ENCODE data around the gene TMTC2.

Gene TMTC2

GRCh38 chr12:82937151-82937550 lies 250.4 kb downstream of the TMTC2 start:
- FAIRE-seq (no peak), DNase-seq (ENCODE audit: insufficient read length, low spot score) (no peak)

GRCh38 chr12:82942521-82942920 lies 255.8 kb downstream of the TMTC2 start:
- DNase-seq (ENCODE audit: insufficient read length, low spot score) (no peak), FAIRE-seq (no peak)

GRCh38 chr12:82942991-82943401 lies 256.3 kb downstream of the TMTC2 start:
- no peak for DNase-seq (ENCODE audit: insufficient read length, low spot score)
- no peak for FAIRE-seq

GRCh38 chr12:82948491-82948890 lies 261.8 kb downstream of the TMTC2 start:
- no peak for FAIRE-seq

GRCh38 chr12:82950356-82950755 lies 263.6 kb downstream of the TMTC2 start:
- FAIRE-seq (no peak), DNase-seq (ENCODE audit: insufficient read length, low spot score) (no peak)

More at GRCh38 chr12:82948491-82948890, 261.8 kb downstream of the TMTC2 start:
- no peak for DNase-seq (ENCODE audit: insufficient read length, low spot score)

GRCh38 chr12:82952946-82953345 lies 266.2 kb downstream of the TMTC2 start:
- no peak for DNase-seq (ENCODE audit: insufficient read length, low spot score)
- FAIRE-seq: peak; percentile 4

- FAIRE-seq (no peak), DNase-seq (ENCODE audit: insufficient read length, low spot score) (no peak)
Observed at GRCh38 chr12:82953397-82953796, 266.7 kb downstream of the TMTC2 start.

GRCh38 chr12:82954064-82954463 lies 267.4 kb downstream of the TMTC2 start:
- DNase-seq (ENCODE audit: insufficient read length, low spot score): no peak
- FAIRE-seq: no peak

GRCh38 chr12:82954572-82954971 lies 267.9 kb downstream of the TMTC2 start:
- DNase-seq (ENCODE audit: insufficient read length, low spot score) (no peak), FAIRE-seq (no peak)

- no peak for FAIRE-seq
- no peak for DNase-seq (ENCODE audit: insufficient read length, low spot score)
Observed at GRCh38 chr12:82955043-82955442, 268.3 kb downstream of the TMTC2 start.

- no peak for DNase-seq (ENCODE audit: insufficient read length, low spot score)
- FAIRE-seq: no peak
Observed at GRCh38 chr12:82958966-82959365, 272.3 kb downstream of the TMTC2 start.

- no peak for DNase-seq (ENCODE audit: insufficient read length, low spot score)
- FAIRE-seq: no peak
Observed at GRCh38 chr12:82959821-82960220, 273.1 kb downstream of the TMTC2 start.

- DNase-seq (ENCODE audit: insufficient read length, low spot score) (no peak), FAIRE-seq (no peak)
Observed at GRCh38 chr12:82961835-82962234, 275.1 kb downstream of the TMTC2 start.

- FAIRE-seq: no peak
- no peak for DNase-seq (ENCODE audit: insufficient read length, low spot score)
Observed at GRCh38 chr12:82963956-82964355, 277.2 kb downstream of the TMTC2 start.

- no peak for DNase-seq (ENCODE audit: insufficient read length, low spot score)
- FAIRE-seq: peak; percentile 47
Observed at GRCh38 chr12:82964446-82964845, 277.7 kb downstream of the TMTC2 start.

- FAIRE-seq (no peak), DNase-seq (ENCODE audit: insufficient read length, low spot score) (no peak)
Observed at GRCh38 chr12:82966001-82966559, 279.4 kb downstream of the TMTC2 start.

- DNase-seq (ENCODE audit: insufficient read length, low spot score) (no peak), FAIRE-seq (no peak)
Observed at GRCh38 chr12:82968631-82969367, 282.1 kb downstream of the TMTC2 start.

GRCh38 chr12:82970614-82971013 lies 283.9 kb downstream of the TMTC2 start:
- DNase-seq (ENCODE audit: insufficient read length, low spot score): no peak
- no peak for FAIRE-seq

- DNase-seq (ENCODE audit: insufficient read length, low spot score) (no peak), FAIRE-seq (no peak)
Observed at GRCh38 chr12:82971584-82971983, 284.9 kb downstream of the TMTC2 start.

- DNase-seq (ENCODE audit: insufficient read length, low spot score) (no peak), FAIRE-seq (no peak)
Observed at GRCh38 chr12:82972624-82973023, 285.9 kb downstream of the TMTC2 start.

GRCh38 chr12:82973592-82973991 lies 286.9 kb downstream of the TMTC2 start:
- FAIRE-seq: no peak
- no peak for DNase-seq (ENCODE audit: insufficient read length, low spot score)

GRCh38 chr12:82981150-82981549 lies 294.4 kb downstream of the TMTC2 start:
- FAIRE-seq (no peak), DNase-seq (ENCODE audit: insufficient read length, low spot score) (no peak)

- DNase-seq (ENCODE audit: insufficient read length, low spot score): no peak
- no peak for FAIRE-seq
Observed at GRCh38 chr12:82994117-82994516, 307.4 kb downstream of the TMTC2 start.

Data from GM19239 (cell line).